Measurements from ENCODE around the gene FOXL1.

FOXL1 gene

GRCh38 chr16:86578061-86578599 lies at the start of gene FOXL1:
Gene FOXL1 (plus strand): TSS chr16:86578549. CDS start chr16:86578724, 175 bp downstream.
- DNase-seq = no peak

GRCh38 chr16:86529160-86529559 lies 49.2 kb upstream of the FOXL1 start:
- no peak for DNase-seq

- no peak for DNase-seq
These were observed 47.8 kb upstream of the FOXL1 start for GRCh38 chr16:86530251-86531190.

GRCh38 chr16:86531191-86531545 lies 47.2 kb upstream of the FOXL1 start:
- no peak for DNase-seq

GRCh38 chr16:86531641-86532525 lies 46.5 kb upstream of the FOXL1 start:
- no peak for DNase-seq

GRCh38 chr16:86532526-86532815 lies 45.9 kb upstream of the FOXL1 start:
- no peak for DNase-seq

GRCh38 chr16:86533076-86533475 lies 45.3 kb upstream of the FOXL1 start:
- DNase-seq = no peak

GRCh38 chr16:86533767-86534351 lies 44.5 kb upstream of the FOXL1 start:
- no peak for DNase-seq

GRCh38 chr16:86534779-86535615 lies 43.4 kb upstream of the FOXL1 start:
- no peak for DNase-seq

- no peak for DNase-seq
These were observed 41.7 kb upstream of the FOXL1 start for GRCh38 chr16:86536621-86537020.

GRCh38 chr16:86537486-86537885 lies 40.9 kb upstream of the FOXL1 start:
- DNase-seq = no peak

GRCh38 chr16:86538196-86538780 lies 40.1 kb upstream of the FOXL1 start:
- DNase-seq = no peak

GRCh38 chr16:86540894-86541293 lies 37.5 kb upstream of the FOXL1 start:
- DNase-seq = no peak

- DNase-seq = no peak
These were observed 36.8 kb upstream of the FOXL1 start for GRCh38 chr16:86541560-86541959.

GRCh38 chr16:86542756-86543750 lies 35.3 kb upstream of the FOXL1 start:
- DNase-seq = no peak

GRCh38 chr16:86545481-86545880 lies 32.9 kb upstream of the FOXL1 start:
- DNase-seq = no peak

- no peak for DNase-seq
These were observed 32.3 kb upstream of the FOXL1 start for GRCh38 chr16:86545954-86546637.

GRCh38 chr16:86546638-86547013 lies 31.7 kb upstream of the FOXL1 start:
- DNase-seq = no peak

GRCh38 chr16:86547286-86547685 lies 31.1 kb upstream of the FOXL1 start:
- DNase-seq = no peak
